ENCODE measurements around the gene SLC1A2.

DNA sequence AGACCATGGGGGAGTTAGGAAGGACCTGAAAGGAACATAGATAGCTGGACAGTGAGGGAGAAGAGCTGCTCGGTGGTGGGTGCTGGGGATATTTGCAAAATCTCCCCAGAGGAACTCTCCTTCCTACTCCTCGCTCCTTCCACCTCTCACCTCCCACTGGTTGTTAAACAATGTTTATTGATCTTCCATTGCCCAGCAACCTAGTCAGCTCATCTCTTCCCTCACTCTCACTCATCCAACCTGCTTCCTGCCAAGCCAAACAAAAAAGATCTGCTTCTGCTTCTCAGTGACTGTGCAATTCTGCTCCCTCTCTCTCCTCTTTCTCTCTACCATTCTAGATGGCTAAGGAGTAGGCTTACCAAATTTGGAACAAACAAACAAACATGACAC, 115.0 kb downstream of the SLC1A2 start:
- TF ChIP-seq, protein P1, sequence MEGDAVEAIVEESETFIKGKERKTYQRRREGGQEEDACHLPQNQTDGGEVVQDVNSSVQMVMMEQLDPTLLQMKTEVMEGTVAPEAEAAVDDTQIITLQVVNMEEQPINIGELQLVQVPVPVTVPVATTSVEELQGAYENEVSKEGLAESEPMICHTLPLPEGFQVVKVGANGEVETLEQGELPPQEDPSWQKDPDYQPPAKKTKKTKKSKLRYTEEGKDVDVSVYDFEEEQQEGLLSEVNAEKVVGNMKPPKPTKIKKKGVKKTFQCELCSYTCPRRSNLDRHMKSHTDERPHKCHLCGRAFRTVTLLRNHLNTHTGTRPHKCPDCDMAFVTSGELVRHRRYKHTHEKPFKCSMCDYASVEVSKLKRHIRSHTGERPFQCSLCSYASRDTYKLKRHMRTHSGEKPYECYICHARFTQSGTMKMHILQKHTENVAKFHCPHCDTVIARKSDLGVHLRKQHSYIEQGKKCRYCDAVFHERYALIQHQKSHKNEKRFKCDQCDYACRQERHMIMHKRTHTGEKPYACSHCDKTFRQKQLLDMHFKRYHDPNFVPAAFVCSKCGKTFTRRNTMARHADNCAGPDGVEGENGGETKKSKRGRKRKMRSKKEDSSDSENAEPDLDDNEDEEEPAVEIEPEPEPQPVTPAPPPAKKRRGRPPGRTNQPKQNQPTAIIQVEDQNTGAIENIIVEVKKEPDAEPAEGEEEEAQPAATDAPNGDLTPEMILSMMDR (IDR thresholded peaks at IDR 0.05), result no peak
- TF ChIP-seq POLR2AphosphoS5 (IDR thresholded peaks at IDR 0.05) (no peak), POLR2A (IDR thresholded peaks at IDR 0.05) (no peak)

Data from breast epithelium (tissue), 3 donors.